HG03575 (cell line): ENCODE measurements around the gene DHCR24.
"Not testable (repeated sequence)": the region's sequence is repeated elsewhere in the genome, so short reads cannot be mapped to it uniquely, and the experiment has no call there.

Experiments used
- ATAC-seq: cut with Tn5 transposase; IDR thresholded peaks from one replicate; pipeline ENCODE4 v1.9.1; 2021; ENCODE audit not compliant: unreplicated experiment, insufficient number of reproducible peaks, low FRiP score; ENCODE audit errors: extremely low read depth

The DHCR24 gene

DNA sequence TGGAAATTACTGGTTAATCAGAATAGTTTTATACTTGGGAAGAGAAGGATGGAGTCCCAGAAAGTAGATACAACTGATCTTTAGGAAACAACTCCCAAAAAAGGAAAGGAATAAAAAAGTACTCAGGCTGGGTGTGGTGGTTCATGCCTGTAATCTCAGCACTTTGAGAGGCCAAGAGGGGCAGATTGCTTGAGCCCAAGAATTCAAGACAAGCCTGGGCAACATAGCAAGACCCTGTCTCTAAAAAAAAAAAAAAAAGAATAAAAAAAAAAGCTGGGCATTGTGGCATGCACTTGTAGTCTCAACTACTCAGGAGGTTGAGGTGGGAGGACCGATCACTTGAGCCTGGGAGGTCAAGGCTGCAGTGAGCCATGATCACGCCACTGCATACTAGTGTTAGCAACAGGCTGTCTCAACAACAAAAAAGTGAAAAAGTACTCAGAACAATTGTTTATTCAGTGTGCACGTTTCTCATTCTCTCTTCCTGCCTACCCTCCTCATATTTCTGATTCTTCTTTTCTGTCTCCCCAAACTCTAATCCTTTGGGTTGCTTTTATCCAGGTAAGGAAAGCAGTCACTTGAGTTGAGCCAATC is 2.2 kb upstream of the DHCR24 start:
- no peak for ATAC-seq

- no peak for ATAC-seq
Observed at GRCh38 chr1:54888080-54888733, 1.2 kb upstream of the DHCR24 start.

DNA sequence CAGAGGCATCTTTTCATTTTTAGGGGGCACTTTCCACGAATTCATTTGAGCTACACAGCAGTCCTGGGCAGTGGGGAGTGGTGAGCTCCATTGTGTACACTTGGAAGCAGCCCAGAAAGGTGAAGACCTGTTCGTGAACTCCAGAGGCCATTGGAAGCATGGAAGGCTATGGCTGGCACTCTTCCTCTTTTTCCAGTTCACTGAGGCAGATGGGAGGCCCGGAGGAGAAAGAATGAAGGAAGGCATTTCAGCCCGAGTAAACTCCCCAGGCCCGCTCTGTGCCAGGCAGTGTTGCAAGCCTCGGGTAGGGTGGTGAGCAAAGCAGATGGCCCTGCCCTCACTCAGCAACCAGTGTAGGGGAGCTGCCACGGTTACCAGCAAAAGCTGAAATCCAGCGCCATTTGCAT is 673 bp upstream of the DHCR24 start:
- ATAC-seq, result no peak

GRCh38 chr1:54885807-54886723 is 930 bp downstream of the DHCR24 start:
- no peak for ATAC-seq

- no peak for ATAC-seq
Observed at GRCh38 chr1:54885237-54885679, 1.7 kb downstream of the DHCR24 start.

DNA sequence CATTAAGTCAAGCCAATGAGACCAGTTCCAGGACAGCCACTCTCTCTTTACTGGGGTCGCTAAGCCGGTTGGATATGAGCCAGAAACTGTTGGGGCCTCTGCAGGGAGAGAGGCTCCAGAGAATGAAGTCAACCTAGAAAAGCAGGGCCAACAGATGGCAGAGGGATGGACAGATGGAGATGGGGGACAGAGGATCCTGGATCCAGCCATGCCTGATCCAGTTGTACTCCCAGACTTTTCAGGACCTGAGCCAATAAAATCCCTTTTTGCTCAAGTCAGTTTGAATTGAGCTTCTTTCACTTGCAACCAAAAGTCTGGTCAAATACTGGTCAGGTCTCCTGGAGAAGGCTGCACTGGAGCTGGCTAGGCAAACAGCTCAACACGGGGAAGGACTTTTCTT is 2.2 kb downstream of the DHCR24 start:
- no peak for ATAC-seq

DNA sequence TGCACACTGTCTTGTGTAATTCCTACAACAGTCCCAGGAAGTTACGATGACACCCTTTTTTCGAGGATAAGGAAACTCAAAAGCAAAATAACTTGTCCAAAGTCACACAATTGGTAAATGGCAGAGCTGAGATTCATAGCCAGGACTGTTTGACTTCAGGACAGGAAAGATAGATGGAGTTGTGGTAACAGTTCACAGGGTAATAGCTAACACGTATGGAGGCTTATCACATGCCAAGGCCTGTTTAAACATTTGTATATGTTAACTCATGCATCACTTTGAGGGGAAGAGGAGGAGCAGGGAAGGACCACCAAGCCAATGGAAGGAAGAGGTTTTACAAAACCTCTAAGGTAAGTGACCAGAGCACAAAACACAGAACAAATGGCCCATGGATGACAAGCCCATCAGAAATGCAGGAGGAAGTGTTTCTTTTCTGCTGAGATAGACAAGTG is 2.8 kb downstream of the DHCR24 start:
- ATAC-seq, result no peak

- no peak for ATAC-seq
Observed at GRCh38 chr1:54883349-54884102, 3.5 kb downstream of the DHCR24 start.

DNA sequence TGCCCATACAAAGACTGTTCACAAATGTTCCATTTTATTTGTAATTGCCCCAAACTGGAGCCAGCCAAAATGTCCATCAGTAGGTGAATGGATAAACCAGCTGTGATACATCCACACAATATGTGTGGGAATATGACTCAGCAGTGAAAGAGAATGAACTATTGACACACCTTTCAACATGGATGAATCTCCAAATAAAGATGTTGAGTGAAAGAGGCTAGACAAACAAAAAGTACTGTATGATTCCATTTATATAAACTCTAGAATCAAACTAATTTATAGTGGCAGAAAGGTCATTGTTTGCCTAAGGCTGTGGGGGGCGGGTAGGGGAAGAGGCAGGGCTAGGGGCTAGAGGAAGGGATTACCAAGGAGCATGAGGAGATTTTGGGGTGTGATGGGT is 4.5 kb downstream of the DHCR24 start:
- no peak for ATAC-seq

DNA sequence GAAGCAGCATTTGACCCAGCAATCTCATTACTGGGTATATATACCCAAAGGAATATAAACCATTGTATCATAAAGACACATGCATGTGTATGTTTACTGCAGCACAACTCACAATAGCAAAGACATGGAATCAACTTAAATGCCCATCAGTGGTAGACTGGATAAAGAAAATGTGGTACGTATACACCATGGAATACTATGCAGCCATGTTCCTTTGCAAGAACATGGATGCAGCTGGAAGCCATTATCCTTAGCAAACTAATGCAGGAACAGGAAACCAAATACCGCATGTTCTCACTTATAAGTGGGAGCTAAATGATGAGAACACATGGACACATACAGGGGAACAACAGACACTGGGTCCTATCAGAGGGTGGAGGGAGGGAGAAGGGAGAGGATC is 5.4 kb downstream of the DHCR24 start:
- ATAC-seq, result not testable (repeated sequence)

- ATAC-seq, result no peak
Observed at GRCh38 chr1:54879872-54880271, 7.1 kb downstream of the DHCR24 start.

DNA sequence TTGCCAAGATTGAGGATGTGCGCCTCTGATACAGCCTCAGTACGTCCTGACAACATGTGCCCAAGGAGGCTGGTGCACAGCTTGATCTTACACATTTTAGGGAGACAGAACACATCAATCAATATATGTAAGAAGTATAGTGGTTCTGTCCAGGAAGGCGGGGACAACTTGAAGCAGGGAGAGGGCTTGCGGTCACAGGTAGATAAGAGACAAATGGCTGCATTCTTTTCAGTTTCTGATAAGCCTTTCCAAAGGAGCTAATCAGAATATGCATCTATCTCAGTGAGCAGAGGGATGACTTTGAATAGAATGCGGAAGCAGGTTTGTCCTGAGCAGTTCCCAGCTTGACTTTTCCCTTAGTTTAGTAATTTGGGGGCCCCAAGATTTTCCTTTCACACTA is 10.2 kb downstream of the DHCR24 start:
- ATAC-seq, result no peak

- ATAC-seq, result no peak
Observed at GRCh38 chr1:54875000-54875399, 12.0 kb downstream of the DHCR24 start.

DNA sequence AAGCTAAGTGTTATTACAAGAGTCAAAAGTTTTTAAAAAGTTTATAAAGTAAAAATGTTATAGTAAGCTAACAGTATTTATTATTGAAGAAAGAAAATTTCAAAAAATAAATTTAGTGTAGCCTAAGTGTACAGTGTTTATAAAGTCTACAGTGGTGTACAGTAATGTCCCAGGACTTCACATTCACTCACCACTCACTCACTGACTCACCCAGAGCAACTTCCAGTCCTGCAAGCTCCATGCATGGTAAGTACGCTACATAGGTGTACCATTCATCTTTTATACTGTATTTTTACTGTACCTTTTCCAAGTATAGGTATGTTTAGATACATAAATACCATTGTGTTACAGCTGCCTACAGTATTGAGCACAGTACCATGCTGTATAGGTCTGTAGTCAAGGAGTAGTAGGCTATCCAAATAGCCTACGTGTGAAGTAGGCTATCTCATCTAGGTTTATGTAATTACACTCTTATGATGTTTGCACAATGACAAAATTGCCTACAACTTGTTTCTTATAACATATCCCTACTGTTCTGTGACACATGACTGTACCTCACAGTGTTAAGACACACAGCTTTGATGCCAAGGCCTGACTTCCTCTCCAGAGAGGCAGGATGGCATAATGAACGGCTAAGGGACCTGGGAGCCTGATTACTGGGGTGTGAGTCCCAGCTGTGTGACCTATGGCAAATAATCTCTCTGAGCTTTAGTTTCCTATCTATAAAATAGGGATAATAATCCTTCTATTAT is 12.7 kb downstream of the DHCR24 start:
- no peak for ATAC-seq

GRCh38 chr1:54872036-54872331 is 15.0 kb downstream of the DHCR24 start:
- no peak for ATAC-seq

- ATAC-seq, result no peak
Observed at GRCh38 chr1:54871275-54872035, 15.5 kb downstream of the DHCR24 start.

GRCh38 chr1:54870869-54871268 is 16.1 kb downstream of the DHCR24 start:
- ATAC-seq, result no peak

- ATAC-seq, result no peak
Observed at GRCh38 chr1:54869173-54869851, 17.7 kb downstream of the DHCR24 start.
